ENCODE results near the gene RPRD1A. TPM values are rescaled to one million over a fixed set of nuclear protein-coding genes. Genes with fewer than 3 reads are reported as not detected.

The RPRD1A gene, protein sequence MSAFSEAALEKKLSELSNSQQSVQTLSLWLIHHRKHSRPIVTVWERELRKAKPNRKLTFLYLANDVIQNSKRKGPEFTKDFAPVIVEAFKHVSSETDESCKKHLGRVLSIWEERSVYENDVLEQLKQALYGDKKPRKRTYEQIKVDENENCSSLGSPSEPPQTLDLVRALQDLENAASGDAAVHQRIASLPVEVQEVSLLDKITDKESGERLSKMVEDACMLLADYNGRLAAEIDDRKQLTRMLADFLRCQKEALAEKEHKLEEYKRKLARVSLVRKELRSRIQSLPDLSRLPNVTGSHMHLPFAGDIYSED
- total RNA-seq = 52.8 TPM

DNA sequence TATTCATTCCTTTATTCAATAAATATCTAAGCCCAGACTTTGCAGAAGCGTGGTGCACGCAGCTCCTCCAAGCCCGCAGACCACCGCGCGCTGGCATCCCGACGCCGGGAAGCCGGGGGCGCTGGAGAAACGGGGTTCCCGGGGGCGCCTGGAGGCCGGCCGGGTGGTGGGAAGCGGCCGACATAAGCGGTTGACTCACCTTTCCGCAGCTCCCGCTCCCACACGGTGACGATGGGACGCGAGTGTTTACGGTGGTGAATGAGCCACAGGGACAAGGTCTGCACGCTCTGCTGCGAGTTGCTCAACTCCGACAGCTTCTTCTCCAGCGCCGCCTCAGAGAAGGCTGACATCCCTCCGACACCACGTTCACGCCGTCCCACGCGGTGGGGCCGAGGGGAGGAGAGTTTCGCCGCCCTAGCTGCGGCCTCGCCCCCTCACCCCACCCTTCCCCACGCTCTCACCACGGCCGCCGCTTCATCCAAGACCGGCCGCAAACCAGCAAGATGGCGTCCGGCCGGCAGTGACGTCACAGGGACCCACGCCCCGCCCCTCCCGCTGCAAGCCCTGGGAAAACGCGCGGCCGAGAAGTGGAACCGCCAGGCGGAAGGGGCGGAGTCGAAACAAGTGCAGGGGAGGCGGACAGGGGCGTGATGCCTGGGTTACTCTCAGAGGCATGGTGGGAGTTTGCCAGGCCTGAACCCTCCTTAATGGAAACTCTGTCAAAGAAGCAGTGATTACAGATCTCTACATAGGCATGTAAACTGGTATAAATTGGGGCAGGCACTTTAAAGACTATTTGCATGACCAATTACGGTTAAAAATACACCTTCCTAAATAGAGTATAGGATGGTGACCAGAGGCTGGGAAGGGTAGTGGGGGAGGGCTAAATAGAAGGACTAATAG, at the start of gene RPRD1A:
Gene RPRD1A (minus strand): TSS at position 505 of the 903 bp plus-strand sequence. CDS start 155 bp downstream, at position 350.

GRCh38 chr18:35972197-35973000, 95.0 kb downstream of the RPRD1A start, which contains the start of gene RMP24:
Gene RMP24 (plus strand): TSS chr18:35972679.

Other genes with a start within 250 kb of the RPRD1A start
- gene SLC39A6, start 61.8 kb upstream of the RPRD1A start, total RNA-seq = 59.3 TPM
- 106 TPM for gene ELP2, start 62.3 kb upstream of the RPRD1A start, total RNA-seq
- 0.53 TPM for gene MOCOS, start 119.9 kb upstream of the RPRD1A start, total RNA-seq
- 44.5 TPM for gene FHOD3, start 230.2 kb upstream of the RPRD1A start, total RNA-seq

Measured in metanephros (tissue), 1 donor.